Kidney epithelial cell (primary cell): Measurements from ENCODE around the gene KIAA0825. TPM values are rescaled to one million over a fixed set of nuclear protein-coding genes. Genes with fewer than 3 reads are reported as not detected.

Experiments used
- DNase-seq: peaks from one replicate; pipeline ENCODE4 v3.0.0-alpha.2; 2010; ENCODE audit warnings: low read depth
- H3K27me3 ChIP-seq: 2 replicates; pipeline ENCODE4 v1.6.0; 2011; ENCODE audit warnings: low read length; ENCODE audit not compliant: control insufficient read depth, insufficient read depth
- H3K36me3 ChIP-seq: 2 replicates; pipeline ENCODE4 v1.5.1; 2011; ENCODE audit warnings: low read length; ENCODE audit not compliant: control insufficient read depth, insufficient read depth
- H3K4me3 ChIP-seq: 2 replicates; pipeline ENCODE4 v1.5.1; 2011; ENCODE audit warnings: low read depth, mild to moderate bottlenecking, control low read depth, low read length
- CTCF ChIP-seq: IDR thresholded peaks from 2 replicates; pipeline ENCODE4 v1.5.1; 2011; ENCODE audit warnings: mild to moderate bottlenecking, moderate library complexity, low read length, control low read depth, inconsistent platforms; ENCODE audit not compliant: insufficient read depth, poor library complexity, severe bottlenecking
- total RNA-seq: library from RNA; depleted of rRNA; stranded (reverse); fragments of >200 nt; gene quantifications from 2 replicates; pipeline ENCODE4 v1.2.3, GENCODE V29; 2015

The KIAA0825 gene
- total RNA-seq, 1 donor from 2014 or later: 2.7 TPM

- no peaks in the 10 kb centered on the region for H3K36me3 ChIP-seq
- DNase-seq: no peak
- TF ChIP-seq CTCF: no peak
- no peaks in the 10 kb centered on the region for H3K27me3 ChIP-seq
- H3K4me3 ChIP-seq: no peak overlapping the region
Measured at GRCh38 chr5:94283093-94283492, 335.3 kb downstream of the KIAA0825 start.

- DNase-seq: no peak
- H3K36me3 ChIP-seq: no peaks in the 10 kb centered on the region
- TF ChIP-seq CTCF: no peak
Measured at GRCh38 chr5:94281236-94281801, 337.1 kb downstream of the KIAA0825 start.

GRCh38 chr5:94276751-94277150 is 341.7 kb downstream of the KIAA0825 start:
- H3K27me3 ChIP-seq: no peaks in the 10 kb centered on the region
- no peak for TF ChIP-seq CTCF
- H3K36me3 ChIP-seq: no peaks in the 10 kb centered on the region
- no peak overlapping the region for H3K4me3 ChIP-seq
- DNase-seq: no peak

More at GRCh38 chr5:94281236-94281801, 337.1 kb downstream of the KIAA0825 start:
- H3K4me3 ChIP-seq: no peak overlapping the region
- no peaks in the 10 kb centered on the region for H3K27me3 ChIP-seq

GRCh38 chr5:94276048-94276447 is 342.4 kb downstream of the KIAA0825 start:
- H3K36me3 ChIP-seq: no peaks in the 10 kb centered on the region
- no peak overlapping the region for H3K4me3 ChIP-seq
- DNase-seq: no peak
- no peak for TF ChIP-seq CTCF
- H3K27me3 ChIP-seq: no peaks in the 10 kb centered on the region

GRCh38 chr5:94274707-94275106 is 343.7 kb downstream of the KIAA0825 start:
- H3K4me3 ChIP-seq: no peak overlapping the region
- no peak for TF ChIP-seq CTCF
- H3K36me3 ChIP-seq: no peaks in the 10 kb centered on the region
- no peaks in the 10 kb centered on the region for H3K27me3 ChIP-seq
- no peak for DNase-seq

- TF ChIP-seq CTCF: no peak
Measured at GRCh38 chr5:94268226-94268625, 350.2 kb downstream of the KIAA0825 start.

More at GRCh38 chr5:94268226-94268625, 350.2 kb downstream of the KIAA0825 start:
- Histone ChIP-seq H3K36me3 (no peaks in the 10 kb centered on the region), H3K27me3 (no peaks in the 10 kb centered on the region), H3K4me3 (no peak overlapping the region)
- DNase-seq: no peak
